CD14-positive monocyte (primary cell): ENCODE results near the gene GRM5. TPM values are rescaled to one million over a fixed set of nuclear protein-coding genes. Genes with fewer than 3 reads are reported as not detected.
"Not testable (repeated sequence)": the region's sequence is repeated elsewhere in the genome, so short reads cannot be mapped to it uniquely, and the experiment has no call there.

Experiments used
- DNase-seq, 3 donors: peaks; one replicate each; pipeline ENCODE4 v3.0.0-alpha.2; 2011 to 2022
- H2AFZ ChIP-seq: 2 replicates; pipeline ENCODE4 v1.6.0; 2012; ENCODE audit warnings: mild to moderate bottlenecking, low read depth, low read length, inconsistent platforms; ENCODE audit not compliant: insufficient read depth, poor library complexity, severe bottlenecking
- H3K27ac ChIP-seq, 2 donors: 1 replicate in 1 of 2; 2 replicates in 1 of 2; pipeline ENCODE4 v1.5.1; 2012 to 2013; ENCODE audit warnings: low read length in 2 of 2, control low read depth in 1 of 2, inconsistent platforms in 1 of 2, low read depth in 1 of 2, mild to moderate bottlenecking in 1 of 2
- H3K27me3 ChIP-seq, 2 donors: one replicate each; pipeline versions ENCODE4 v1.6.0 to v1.6.1; 2011 to 2013; ENCODE audit warnings: low read length in 2 of 2; ENCODE audit not compliant: control insufficient read depth in 2 of 2, insufficient read depth in 2 of 2
- H3K36me3 ChIP-seq, 2 donors: replicated peaks in 1 of 2; 1 replicate in 1 of 2; 2 replicates in 1 of 2; pipeline versions ENCODE4 v1.5.1 to v1.6.1; 2012 to 2013; ENCODE audit warnings: low read length in 2 of 2, control low read depth in 1 of 2, inconsistent platforms in 1 of 2, mild to moderate bottlenecking in 1 of 2; ENCODE audit not compliant: insufficient read depth in 2 of 2, control insufficient read depth in 1 of 2
- H3K4me1 ChIP-seq, 2 donors: 1 replicate in 1 of 2; 2 replicates in 1 of 2; pipeline versions ENCODE4 v1.5.1 to v1.6.1; 2012 to 2013; ENCODE audit warnings: low read length in 2 of 2, control low read depth in 1 of 2, inconsistent platforms in 1 of 2, mild to moderate bottlenecking in 1 of 2, moderate library complexity in 1 of 2; ENCODE audit not compliant: insufficient read depth in 2 of 2, control insufficient read depth in 1 of 2
- H3K4me2 ChIP-seq: replicated peaks from 2 replicates; pipeline ENCODE3; 2012; ENCODE audit warnings: low read length, moderate library complexity, mild to moderate bottlenecking; ENCODE audit not compliant: poor library complexity, severe bottlenecking; ENCODE audit errors: extremely low read depth
- H3K4me3 ChIP-seq, 3 experiments: fragments of 200-600 bp in 1 of 3; sonication (generic) in 1 of 3; replicated peaks in 1 of 3; 1 replicate in 2 of 3; 2 replicates in 1 of 3; pipeline ENCODE4 v1.5.1; 2011 to 2013; ENCODE audit warnings: low read length in 3 of 3, mild to moderate bottlenecking in 3 of 3, control low read depth in 2 of 3, low read depth in 2 of 3, inconsistent platforms in 1 of 3, moderate library complexity in 1 of 3
- H3K79me2 ChIP-seq: 2 replicates; pipeline ENCODE4 v1.6.0; 2012; ENCODE audit warnings: mild to moderate bottlenecking, control low read depth, inconsistent platforms, low read length, moderate library complexity; ENCODE audit not compliant: insufficient read depth
- H3K9ac ChIP-seq: 2 replicates; pipeline ENCODE4 v1.6.0; 2017; ENCODE audit warnings: low read length, mild to moderate bottlenecking; ENCODE audit not compliant: insufficient read depth, poor library complexity, severe bottlenecking
- H3K9me3 ChIP-seq, 2 donors: replicated peaks in 1 of 2; 1 replicate in 1 of 2; 2 replicates in 1 of 2; pipeline versions ENCODE4 v1.5.1 to v1.6.1; 2012 to 2013; ENCODE audit warnings: low read length in 2 of 2, control low read depth in 1 of 2; ENCODE audit not compliant: control insufficient read depth in 1 of 2, insufficient read depth in 1 of 2
- H4K20me1 ChIP-seq: 2 replicates; pipeline ENCODE4 v1.6.0; 2012; ENCODE audit warnings: mild to moderate bottlenecking, low read length, control low read depth, moderate library complexity; ENCODE audit not compliant: insufficient read depth
- H3K27ac Mint-ChIP-seq, 7 donors: one replicate each; pipeline ENCODE4 v1.8.0; 2020; ENCODE audit warnings: mild to moderate bottlenecking in 7 of 7, mixed read lengths in 7 of 7, moderate library complexity in 6 of 7, inconsistent platforms in 2 of 7
- H3K27me3 Mint-ChIP-seq, 3 donors: one replicate each; pipeline ENCODE4 v1.8.0; 2021 to 2022; ENCODE audit warnings: low read depth in 3 of 3, mild to moderate bottlenecking in 3 of 3, mixed read lengths in 3 of 3, moderate library complexity in 3 of 3, inconsistent platforms in 1 of 3
- H3K36me3 Mint-ChIP-seq, 2 donors: one replicate each; pipeline ENCODE4 v1.8.0; 2020; ENCODE audit warnings: mixed read lengths in 2 of 2, inconsistent platforms in 1 of 2, mild to moderate bottlenecking in 1 of 2
- H3K4me1 Mint-ChIP-seq: one replicate; pipeline ENCODE4 v1.8.0; 2020; ENCODE audit warnings: mild to moderate bottlenecking, mixed read lengths
- H3K4me3 Mint-ChIP-seq, 2 donors: one replicate each; pipeline ENCODE4 v1.8.0; 2020; ENCODE audit warnings: mild to moderate bottlenecking in 2 of 2, mixed read lengths in 2 of 2, moderate library complexity in 1 of 2
- H3K9me3 Mint-ChIP-seq, 7 donors: one replicate each; pipeline ENCODE4 v1.8.0; 2020 to 2022; ENCODE audit warnings: mixed read lengths in 7 of 7, mild to moderate bottlenecking in 6 of 7, moderate library complexity in 6 of 7, inconsistent platforms in 2 of 7
- WGBS: methylation state at CpG from one replicate; pipeline ENCODE4 v1.1.5; 2013; ENCODE audit warnings: missing lambda C conversion rate; ENCODE audit not compliant: insufficient coverage; 5-methylcytosine and 5-hydroxymethylcytosine counted together
- intact Hi-C, 2 donors: fragments of 100-400 bp; cut with micrococcal nuclease; formaldehyde crosslinking; loops; one replicate each; pipeline versions ENCODE4 v1.15.0 to v1.15.1; 2023
- polyA plus RNA-seq, 3 donors: library from polyadenylated mRNA; depleted of rRNA in 1 of 3; unstranded in 2 of 3; stranded (reverse) in 1 of 3; fragments of 300-500 nt in 2 of 3; fragments of >200 nt in 1 of 3; fragmentation: Illumina TruSeq in 2 of 3; gene quantifications; 1 replicate in 2 of 3; 2 replicates in 1 of 3; pipeline ENCODE4 v1.2.3, GENCODE V29; 2012 to 2021

Gene GRM5
- polyA plus RNA-seq, 3 donors = not detected

- H3K9ac ChIP-seq, H3K4me1 ChIP-seq, H3K27me3 Mint-ChIP-seq, H3K4me3 ChIP-seq, H3K4me2 ChIP-seq, H4K20me1 ChIP-seq, H3K27me3 ChIP-seq, H3K4me1 Mint-ChIP-seq, H3K36me3 Mint-ChIP-seq, H3K4me3 Mint-ChIP-seq, H3K27ac Mint-ChIP-seq, H2AFZ ChIP-seq, H3K79me2 ChIP-seq, H3K9me3 Mint-ChIP-seq, H3K27ac ChIP-seq, H3K36me3 ChIP-seq, H3K9me3 ChIP-seq, intact Hi-C loops, DNase-seq: not testable (repeated sequence)
- no CpG with 5 or more reads among the region's 1 CpG for WGBS
These were observed 221.9 kb downstream of the GRM5 start for GRCh38 chr11:88843766-88844426.

GRCh38 chr11:88838139-88838538 is 227.6 kb downstream of the GRM5 start:
- H3K4me3 ChIP-seq, intact Hi-C loops, H3K36me3 Mint-ChIP-seq, H3K27ac ChIP-seq, H3K9me3 ChIP-seq, H3K4me3 Mint-ChIP-seq, H3K27me3 ChIP-seq, H3K79me2 ChIP-seq, H3K9ac ChIP-seq, H3K9me3 Mint-ChIP-seq, H3K4me1 Mint-ChIP-seq, H3K4me1 ChIP-seq, H4K20me1 ChIP-seq, H3K27ac Mint-ChIP-seq, H2AFZ ChIP-seq, H3K36me3 ChIP-seq, DNase-seq, H3K4me2 ChIP-seq, H3K27me3 Mint-ChIP-seq: not testable (repeated sequence)
- WGBS = no CpG with 5 or more reads among the region's 1 CpG

GRCh38 chr11:88835709-88836108 is 230.1 kb downstream of the GRM5 start:
- no CpG with 5 or more reads among the region's 2 CpGs for WGBS
- not testable (repeated sequence) for H3K27me3 Mint-ChIP-seq

More at GRCh38 chr11:88835709-88836108, 230.1 kb downstream of the GRM5 start:
- H3K4me1 Mint-ChIP-seq, H3K79me2 ChIP-seq, H3K4me3 ChIP-seq, H4K20me1 ChIP-seq, H3K4me1 ChIP-seq, H3K36me3 ChIP-seq, H2AFZ ChIP-seq, intact Hi-C loops, H3K4me3 Mint-ChIP-seq, DNase-seq, H3K4me2 ChIP-seq, H3K36me3 Mint-ChIP-seq, H3K27ac ChIP-seq, H3K27ac Mint-ChIP-seq, H3K27me3 ChIP-seq, H3K9ac ChIP-seq: not testable (repeated sequence)
- H3K9me3 ChIP-seq = peaks cover 8 to 11% of the 10 kb centered on the region in 2 donors
- H3K9me3 Mint-ChIP-seq = peaks cover 0 to 11% (median 4%) of the 10 kb centered on the region in 7 donors
